OCI-LY3 (cell line): Measurements from ENCODE around the gene ABHD8.

ENCODE experiments used
- H2AFZ ChIP-seq: fragments of 200-600, 300-600 bp; shearing (Covaris generic); 2 replicates; pipeline ENCODE4 v1.6.0; 2014; ENCODE audit warnings: antibody characterized with exemption, low read depth, low read length
- H3K27ac ChIP-seq: fragments of 200-600, 300-600 bp; sonication (generic); 2 replicates; pipeline ENCODE4 v1.5.1; 2014; ENCODE audit warnings: mild to moderate bottlenecking, low read length, moderate library complexity, mixed read lengths
- H3K27me3 ChIP-seq: fragments of 200-600, 300-600 bp; sonication (generic); 2 replicates; pipeline ENCODE4 v1.6.1; 2014; ENCODE audit warnings: low read depth, low read length, mixed read lengths
- H3K36me3 ChIP-seq: fragments of 200-600, 300-600 bp; sonication (generic); replicated peaks from 2 replicates; pipeline ENCODE3; 2014; ENCODE audit warnings: low read depth, low read length, mixed read lengths
- H3K4me1 ChIP-seq: fragments of 300-600, 200-600 bp; sonication (generic); 2 replicates; pipeline ENCODE4 v1.6.1; 2014; ENCODE audit warnings: low read length, mixed read lengths
- H3K4me2 ChIP-seq: fragments of 200-600, 300-600 bp; sonication (generic); 2 replicates; pipeline ENCODE4 v1.6.1; 2014; ENCODE audit warnings: low read length, mixed read lengths
- H3K4me3 ChIP-seq: fragments of 300-600, 200-600 bp; sonication (generic); 2 replicates; pipeline ENCODE4 v1.5.1; 2014; ENCODE audit warnings: antibody characterized with exemption, mild to moderate bottlenecking, low read length, moderate library complexity
- H3K79me2 ChIP-seq: fragments of 300-600, 200-600 bp; shearing (Covaris generic); 2 replicates; pipeline ENCODE4 v1.6.1; 2014; ENCODE audit warnings: mild to moderate bottlenecking, low read length, mixed read lengths
- H3K9ac ChIP-seq: fragments of 300-600, 200-600 bp; shearing (Covaris generic); 2 replicates; pipeline ENCODE4 v1.6.0; 2014; ENCODE audit warnings: mild to moderate bottlenecking, low read length, moderate library complexity
- H3K9me3 ChIP-seq: fragments of 200-600, 300-600 bp; shearing (Covaris generic); 2 replicates; pipeline ENCODE4 v1.6.1; 2014; ENCODE audit warnings: low read length, mixed read lengths; ENCODE audit not compliant: insufficient read depth
- H4K20me1 ChIP-seq: fragments of 200-600, 300-600 bp; sonication (generic); 2 replicates; pipeline ENCODE4 v1.6.1; 2016; ENCODE audit warnings: low read length, mixed read lengths; ENCODE audit not compliant: insufficient read depth
- EZH2phosphoT487 ChIP-seq: fragments of 200-600 bp; shearing (Covaris generic); IDR thresholded peaks from 2 replicates; pipeline ENCODE4 v1.6.1; 2018; ENCODE audit warnings: antibody characterized with exemption, mixed run types, low read depth
- TF ChIP-seq, protein P1 (sequence below): fragments of 200-600, 300-600 bp; sonication (generic); IDR thresholded peaks from 2 replicates; pipeline ENCODE4 v1.5.1; 2014; ENCODE audit warnings: antibody characterized with exemption, low read length, low read depth

Gene ABHD8

DNA sequence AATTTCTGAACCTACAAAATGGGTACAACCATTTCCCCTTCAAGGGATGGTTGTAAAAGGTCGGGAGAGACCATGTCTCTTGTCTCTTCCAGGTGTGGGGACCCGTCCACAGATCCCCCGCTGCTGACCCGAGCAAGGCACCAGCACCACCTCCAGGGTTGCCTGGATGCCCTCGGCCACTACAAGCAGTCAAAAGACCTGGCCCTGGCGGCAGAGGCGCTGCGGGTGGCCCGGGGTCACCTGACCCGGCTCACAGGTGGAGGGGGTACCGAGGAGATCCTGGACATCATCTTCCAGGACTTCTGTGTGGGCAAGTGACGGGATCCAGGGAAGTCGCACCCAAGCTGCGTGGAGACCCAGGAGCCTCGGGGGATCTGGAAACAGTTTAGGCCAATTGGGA is 38.2 kb upstream of the ABHD8 start:
- no peaks in the 10 kb centered on the region for H3K27me3 ChIP-seq
- H3K4me3 ChIP-seq = no peak overlapping the region
- H3K79me2 ChIP-seq = peaks cover 15% of the 10 kb centered on the region
- TF ChIP-seq, protein P1, sequence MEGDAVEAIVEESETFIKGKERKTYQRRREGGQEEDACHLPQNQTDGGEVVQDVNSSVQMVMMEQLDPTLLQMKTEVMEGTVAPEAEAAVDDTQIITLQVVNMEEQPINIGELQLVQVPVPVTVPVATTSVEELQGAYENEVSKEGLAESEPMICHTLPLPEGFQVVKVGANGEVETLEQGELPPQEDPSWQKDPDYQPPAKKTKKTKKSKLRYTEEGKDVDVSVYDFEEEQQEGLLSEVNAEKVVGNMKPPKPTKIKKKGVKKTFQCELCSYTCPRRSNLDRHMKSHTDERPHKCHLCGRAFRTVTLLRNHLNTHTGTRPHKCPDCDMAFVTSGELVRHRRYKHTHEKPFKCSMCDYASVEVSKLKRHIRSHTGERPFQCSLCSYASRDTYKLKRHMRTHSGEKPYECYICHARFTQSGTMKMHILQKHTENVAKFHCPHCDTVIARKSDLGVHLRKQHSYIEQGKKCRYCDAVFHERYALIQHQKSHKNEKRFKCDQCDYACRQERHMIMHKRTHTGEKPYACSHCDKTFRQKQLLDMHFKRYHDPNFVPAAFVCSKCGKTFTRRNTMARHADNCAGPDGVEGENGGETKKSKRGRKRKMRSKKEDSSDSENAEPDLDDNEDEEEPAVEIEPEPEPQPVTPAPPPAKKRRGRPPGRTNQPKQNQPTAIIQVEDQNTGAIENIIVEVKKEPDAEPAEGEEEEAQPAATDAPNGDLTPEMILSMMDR = no peak
- no peak for TF ChIP-seq EZH2phosphoT487
- no peak overlapping the region for H3K27ac ChIP-seq
- H3K9me3 ChIP-seq = no peaks in the 10 kb centered on the region
- no peaks in the 10 kb centered on the region for H4K20me1 ChIP-seq
- H2AFZ ChIP-seq = no peak overlapping the region
- H3K36me3 ChIP-seq = peaks cover 20% of the 10 kb centered on the region
- no peak overlapping the region for H3K9ac ChIP-seq
- H3K4me2 ChIP-seq = no peak overlapping the region
- peaks cover 13% of the 10 kb centered on the region for H3K4me1 ChIP-seq

DNA sequence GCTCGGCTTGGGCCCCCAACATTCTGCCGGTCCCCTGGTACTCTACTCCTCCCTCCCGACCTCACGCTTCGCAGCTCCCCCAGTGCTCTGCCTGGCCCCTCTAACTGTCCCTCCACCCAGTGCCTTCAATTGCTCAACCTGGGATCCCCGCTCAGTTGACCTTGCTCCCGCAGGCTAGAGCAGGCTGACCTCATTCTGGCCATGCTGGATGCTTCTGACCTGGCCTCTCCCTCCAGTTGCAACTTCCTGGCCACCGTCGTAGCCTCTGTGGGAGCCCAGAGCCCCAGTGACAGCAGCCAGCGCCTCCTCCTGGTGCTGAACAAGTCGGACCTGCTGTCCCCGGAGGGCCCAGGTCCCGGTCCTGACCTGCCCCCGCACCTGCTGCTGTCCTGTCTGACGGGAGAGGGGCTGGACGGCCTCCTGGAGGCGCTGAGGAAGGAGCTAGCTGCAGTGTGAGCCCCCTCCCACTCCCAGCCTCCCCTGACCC is 37.7 kb upstream of the ABHD8 start:
- Histone ChIP-seq H3K4me3 (no peak overlapping the region), H2AFZ (no peak overlapping the region), H3K79me2 (peaks cover 15% of the 10 kb centered on the region)

DNA sequence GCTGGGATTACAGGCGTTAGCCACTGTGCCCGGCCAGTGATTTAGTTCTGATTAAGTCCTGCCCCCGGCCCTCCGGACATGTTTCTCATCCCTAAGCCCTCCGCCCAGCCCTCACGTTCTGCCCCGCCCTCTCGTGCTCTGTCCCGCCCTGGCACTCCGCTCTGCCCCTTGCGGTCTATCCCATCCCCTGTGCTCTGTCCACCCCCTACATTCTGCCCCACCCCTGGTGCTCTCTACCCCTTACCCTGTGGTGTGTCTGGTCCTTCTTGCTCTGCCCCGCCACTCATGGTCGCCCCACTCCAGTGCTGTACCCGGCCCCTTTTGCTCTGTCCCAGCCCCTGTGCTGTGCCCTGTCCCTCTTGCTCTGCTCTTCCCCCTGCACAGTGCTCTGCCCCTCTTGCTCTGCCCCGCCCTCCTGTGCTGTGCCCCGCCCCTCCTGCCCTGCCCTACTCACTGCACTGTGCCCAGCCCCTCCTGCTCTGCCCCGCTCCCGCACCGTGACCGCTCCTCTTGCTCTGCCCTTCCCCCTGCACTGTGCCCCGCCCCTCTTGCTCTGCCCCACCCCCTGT is 37.2 kb upstream of the ABHD8 start:
- Histone ChIP-seq H3K4me2 (no peak overlapping the region), H3K9me3 (no peaks in the 10 kb centered on the region), H3K4me3 (no peak overlapping the region), H3K9ac (no peak overlapping the region), H3K27ac (no peak overlapping the region), H4K20me1 (no peaks in the 10 kb centered on the region), H3K79me2 (peaks cover 15% of the 10 kb centered on the region), H3K27me3 (no peaks in the 10 kb centered on the region), H3K4me1 (peaks cover 14% of the 10 kb centered on the region), H3K36me3 (peaks cover 20% of the 10 kb centered on the region), H2AFZ (no peak overlapping the region)
- no peak for TF ChIP-seq EZH2phosphoT487
- TF ChIP-seq, protein P1 = no peak

More for the DNA sequence above, 37.7 kb upstream of the ABHD8 start:
- H3K27ac ChIP-seq = no peak overlapping the region
- TF ChIP-seq EZH2phosphoT487 = no peak
- TF ChIP-seq, protein P1 = no peak
- H3K4me2 ChIP-seq = no peak overlapping the region
- peaks cover 11% of the 10 kb centered on the region for H3K4me1 ChIP-seq
- H3K27me3 ChIP-seq = no peaks in the 10 kb centered on the region
- H3K9ac ChIP-seq = no peak overlapping the region
- peaks cover 20% of the 10 kb centered on the region for H3K36me3 ChIP-seq
- no peaks in the 10 kb centered on the region for H4K20me1 ChIP-seq
- no peaks in the 10 kb centered on the region for H3K9me3 ChIP-seq

DNA sequence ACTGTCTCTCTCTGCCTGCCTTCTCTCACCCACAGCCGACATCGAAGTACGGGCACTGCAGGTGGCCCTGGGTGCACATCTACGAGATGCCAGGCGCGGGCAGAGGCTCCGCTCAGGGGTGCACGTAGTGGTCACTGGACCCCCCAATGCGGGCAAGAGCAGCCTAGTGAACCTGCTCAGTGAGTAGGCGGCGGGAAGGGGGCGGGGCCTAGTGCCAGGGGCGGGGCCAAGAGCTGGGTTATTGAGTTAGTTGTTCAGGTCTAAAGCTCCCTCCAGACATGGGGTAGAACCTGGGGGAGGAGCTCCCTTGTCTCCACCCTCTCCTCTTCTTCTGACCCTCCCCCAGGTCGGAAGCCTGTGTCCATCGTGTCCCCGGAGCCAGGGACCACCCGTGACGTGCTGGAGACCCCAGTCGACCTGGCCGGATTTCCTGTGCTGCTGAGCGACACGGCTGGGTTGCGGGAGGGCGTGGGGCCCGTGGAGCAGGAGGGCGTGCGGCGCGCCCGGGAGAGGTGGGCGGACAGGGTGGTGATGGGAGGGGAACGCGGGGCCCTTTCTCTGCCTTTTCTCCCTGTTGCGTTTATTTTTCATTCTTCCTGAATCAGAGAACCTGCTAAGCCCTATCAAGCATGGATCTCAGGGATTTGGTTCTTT is 36.0 kb upstream of the ABHD8 start:
- H3K27ac ChIP-seq = no peak overlapping the region

More for the DNA sequence above, 36.0 kb upstream of the ABHD8 start:
- Histone ChIP-seq H3K36me3 (peaks cover 20% of the 10 kb centered on the region), H3K4me2 (peak overlapping the region; percentile 95; the same call in 1 of the 2 replicates), H3K27me3 (no peaks in the 10 kb centered on the region), H3K79me2 (peaks cover 15% of the 10 kb centered on the region), H3K4me1 (peaks cover 18% of the 10 kb centered on the region), H2AFZ (no peak overlapping the region), H3K9me3 (no peaks in the 10 kb centered on the region), H4K20me1 (no peaks in the 10 kb centered on the region), H3K4me3 (no peak overlapping the region), H3K9ac (no peak overlapping the region)
- TF ChIP-seq, protein P1 = no peak
- no peak for TF ChIP-seq EZH2phosphoT487
